ENCODE results near the gene MAGI2.

Gene MAGI2

GRCh38 chr7:78490524-78490923, 962.9 kb downstream of the MAGI2 start:
- DNase-seq (ENCODE audit: insufficient read length, low spot score) (no peak), FAIRE-seq (no peak)
- TF ChIP-seq CTCF (IDR thresholded peaks at IDR 0.05; ENCODE audit: insufficient read depth, missing control alignments): no peak

- DNase-seq (ENCODE audit: insufficient read length, low spot score): no peak
- no peak for TF ChIP-seq CTCF (IDR thresholded peaks at IDR 0.05; ENCODE audit: insufficient read depth, missing control alignments)
- peak; percentile 78 for FAIRE-seq
Observed at GRCh38 chr7:78489476-78490240, 963.8 kb downstream of the MAGI2 start.

GRCh38 chr7:78487464-78487863, 966.0 kb downstream of the MAGI2 start:
- DNase-seq (ENCODE audit: insufficient read length, low spot score): no peak
- FAIRE-seq: no peak
- TF ChIP-seq CTCF (IDR thresholded peaks at IDR 0.05; ENCODE audit: insufficient read depth, missing control alignments): no peak

- no peak for DNase-seq (ENCODE audit: insufficient read length, low spot score)
- no peak for TF ChIP-seq CTCF (IDR thresholded peaks at IDR 0.05; ENCODE audit: insufficient read depth, missing control alignments)
- no peak for FAIRE-seq
Observed at GRCh38 chr7:78479348-78479747, 974.1 kb downstream of the MAGI2 start.

DNA sequence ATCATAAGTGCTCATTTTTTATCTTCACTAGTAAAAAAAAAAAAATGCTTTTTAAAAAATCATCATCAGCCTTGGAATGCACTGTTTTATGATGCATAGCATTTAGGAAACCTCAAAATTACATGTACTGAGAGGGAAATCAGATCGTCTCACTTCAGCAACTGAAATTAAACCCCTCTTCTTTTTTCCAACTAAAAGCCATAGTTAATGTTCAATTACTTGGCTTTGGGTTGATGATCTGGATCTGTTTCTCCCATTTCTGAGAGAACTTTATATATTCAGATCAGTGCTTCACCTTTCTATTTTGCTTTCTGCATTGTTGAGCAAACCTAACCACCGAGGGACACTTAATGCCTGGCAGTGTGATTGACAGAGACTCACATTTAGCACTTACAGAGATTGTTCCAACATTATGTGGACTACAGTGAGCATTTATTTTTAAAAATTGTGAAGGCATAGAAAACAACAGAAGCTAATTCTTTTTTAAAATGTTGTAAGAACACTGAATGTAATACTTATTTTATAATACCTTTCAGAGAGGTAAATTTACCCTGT, 976.5 kb downstream of the MAGI2 start:
- no peak for DNase-seq (ENCODE audit: insufficient read length, low spot score)
- no peak for FAIRE-seq
- no peak for TF ChIP-seq CTCF (IDR thresholded peaks at IDR 0.05; ENCODE audit: insufficient read depth, missing control alignments)

DNA sequence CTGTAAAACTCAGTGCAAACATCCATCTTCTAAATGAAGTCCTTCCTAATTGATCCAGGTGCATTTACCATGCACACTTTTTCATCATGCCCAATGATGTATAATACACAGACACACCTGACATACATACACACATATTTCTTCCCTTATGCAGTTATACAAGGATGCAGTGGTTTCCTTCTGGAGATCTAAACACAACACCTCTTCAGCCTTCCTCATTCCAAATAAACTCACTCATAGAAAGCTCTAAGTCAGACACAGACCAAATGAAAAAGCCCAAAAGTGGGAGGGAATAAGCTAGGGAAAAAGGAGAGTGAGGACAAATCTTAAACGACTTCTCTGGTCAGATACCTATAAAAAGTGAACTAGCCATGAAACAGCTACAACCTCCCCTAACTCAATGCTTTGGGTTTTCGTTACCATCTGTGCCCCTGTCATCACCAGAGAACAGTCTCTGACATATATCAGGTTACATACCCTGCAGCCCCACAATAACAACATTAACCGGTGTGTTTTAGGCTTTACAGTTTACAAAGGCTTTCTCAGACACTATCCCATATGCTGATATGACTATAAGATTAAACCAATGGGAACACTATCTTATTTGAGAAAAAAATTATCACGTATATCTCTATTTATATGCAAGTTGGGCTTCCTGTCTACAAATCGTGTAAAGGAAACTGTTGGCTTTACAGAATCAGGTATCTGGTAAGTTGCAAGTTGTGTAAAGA, 979.7 kb downstream of the MAGI2 start:
- TF ChIP-seq CTCF (IDR thresholded peaks at IDR 0.05; ENCODE audit: insufficient read depth, missing control alignments): no peak
- DNase-seq (ENCODE audit: insufficient read length, low spot score): no peak
- no peak for FAIRE-seq

DNA sequence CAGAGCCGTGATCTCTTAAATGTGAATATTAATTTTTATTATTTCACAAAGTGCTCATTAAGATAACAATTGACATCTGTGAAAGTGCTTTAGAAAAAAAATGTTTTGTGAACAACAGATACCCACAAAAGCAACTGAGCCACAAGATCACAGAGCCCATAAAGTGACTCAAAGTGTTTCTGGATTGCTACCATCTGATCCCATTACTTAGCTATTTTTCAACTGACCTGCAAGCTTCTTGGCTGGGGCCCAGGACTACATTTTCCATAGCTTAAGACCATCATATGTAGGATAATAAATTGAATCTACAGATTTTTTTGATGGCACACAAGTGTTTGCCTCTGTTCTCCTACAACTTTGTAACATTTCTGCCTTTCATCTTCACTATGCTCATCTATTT, 980.4 kb downstream of the MAGI2 start:
- TF ChIP-seq CTCF (IDR thresholded peaks at IDR 0.05; ENCODE audit: insufficient read depth, missing control alignments): no peak
- no peak for DNase-seq (ENCODE audit: insufficient read length, low spot score)
- no peak for FAIRE-seq

Measured in D721Med (cell line).